ENCODE results near the gene BIRC6. TPM values are rescaled to one million over a fixed set of nuclear protein-coding genes. Genes with fewer than 3 reads are reported as not detected.

The BIRC6 gene
- total and polyA plus RNA-seq, 2 of the 8 experiments (the other 6 are each of a cell fraction or from before 2014, with no cell fraction given): 32.5 to 69.5 TPM

- TF ChIP-seq EGR1 (IDR thresholded peaks at IDR 0.05; ENCODE audit: borderline replicate concordance, low read depth, low read length) (no peak), POLR2A (IDR thresholded peaks at IDR 0.05; ENCODE audit: control extremely low read depth in 1 of 2, low read depth in 2 of 2, low read length in 2 of 2) (no peak), ATF3 (IDR thresholded peaks at IDR 0.05; ENCODE audit: insufficient read depth, low read depth, low read length) (no peak), SAP30 (IDR thresholded peaks at IDR 0.05; ENCODE audit: insufficient read depth, insufficient replicate concordance, low read length) (no peak)
These were observed 311.4 kb downstream of the BIRC6 start (continued) for GRCh38 chr2:32668254-32668653.

MicroRNA genes within 50 kb of the gene (microRNA counts, 767-probe panel; counts per million panel counts)
- microRNA hsa-miR-558: 879 counts per million, percentile 95 among the panel's probes with 10 or more counts

Small RNA genes within 50 kb of the gene (microRNA-seq; reads per million reads assigned to microRNA genes)
- gene MIR4765 (ENCODE audit: borderline microRNAs expressed in 2 of 2, borderline number of aligned reads in 2 of 2, borderline replicate concordance in 1 of 2) (0 reads per million in 2 experiments), gene MIR558 (ENCODE audit: borderline microRNAs expressed in 2 of 2, borderline number of aligned reads in 2 of 2, borderline replicate concordance in 1 of 2) (0 reads per million in 2 experiments)

Small RNA genes within 50 kb of the gene (small RNA-seq; reads per million reads assigned to genes)
- gene MIR4765 (ENCODE audit: insufficient read depth): 0.86 reads per million
- gene MIR558 (ENCODE audit: insufficient read depth): not detected

Other genes with a start within 250 kb of the BIRC6 start
- gene SLC30A6, start 191.2 kb upstream of the BIRC6 start, total RNA-seq (2021; fragmentation: NEBNext Ultra II Directional; extraction: Animal tissue kit (Norgen Biotek cat#: 25700)): 27.4 and 27.9 TPM in 2 replicates
- 10.9 and 16.5 TPM in 2 replicates for gene SLC30A6, start 191.2 kb upstream of the BIRC6 start, polyA plus RNA-seq (2011; rRNA removed)
- gene NLRC4, start 92.1 kb upstream of the BIRC6 start, total RNA-seq (2021; fragmentation: NEBNext Ultra II Directional; extraction: Animal tissue kit (Norgen Biotek cat#: 25700)): not detected in 2 replicates
- gene NLRC4, start 92.1 kb upstream of the BIRC6 start, polyA plus RNA-seq (2011; rRNA removed): not detected in 2 replicates
- 21.4 and 24.1 TPM in 2 replicates for gene YIPF4, start 79.1 kb upstream of the BIRC6 start, total RNA-seq (2021; fragmentation: NEBNext Ultra II Directional; extraction: Animal tissue kit (Norgen Biotek cat#: 25700))
- 1.5 and 2.9 TPM in 2 replicates for gene YIPF4, start 79.1 kb upstream of the BIRC6 start, polyA plus RNA-seq (2011; rRNA removed)

Data from H1 (cell line).